ENCODE results near the gene EIF4A2.
A peak's percentile ranks its signal among the peaks of the same experiment; 100 is the strongest.

EIF4A2 gene

GRCh38 chr3:186783058-186783730 is at the start of gene EIF4A2:
EIF4A2 (plus strand) TSS chr3:186783577; CDS start chr3:186783611, 34 bp downstream.
- in situ Hi-C loops (cut with HindIII; ENCODE audit: low pct_ligation_motif_present, low sequenced_read_pairs), result no loop called here
- no peak for TF ChIP-seq CTCF (IDR thresholded peaks at IDR 0.05; ENCODE audit: low read depth, low read length, missing control alignments)
- DNase-seq, result peak; percentile 78
- Histone ChIP-seq H3K27ac (peak within 1 kb of the TSS; percentile 100), H3K27me3 (replicated peaks) (no peaks in the 10 kb centered on the region), H3K4me3 (ENCODE audit: low read depth, low read length) (peak within 1 kb of the TSS; percentile 75), H3K36me3 (replicated peaks) (peaks cover 46% of the 10 kb centered on the region)

- Histone ChIP-seq H3K27ac (no peak overlapping the region), H3K36me3 (replicated peaks) (no peaks in the 10 kb centered on the region), H3K4me3 (ENCODE audit: low read depth, low read length) (no peak overlapping the region), H3K27me3 (replicated peaks) (no peaks in the 10 kb centered on the region)
- DNase-seq, result no peak
- no peak for TF ChIP-seq CTCF (IDR thresholded peaks at IDR 0.05; ENCODE audit: low read depth, low read length, missing control alignments)
- in situ Hi-C loops (cut with HindIII; ENCODE audit: low pct_ligation_motif_present, low sequenced_read_pairs), result no loop called here
Measured at GRCh38 chr3:186742618-186743380, 40.6 kb upstream of the EIF4A2 start.

GRCh38 chr3:186743666-186744065 is 39.7 kb upstream of the EIF4A2 start:
- no peak for DNase-seq
- H3K4me3 ChIP-seq (ENCODE audit: low read depth, low read length), result no peak overlapping the region
- TF ChIP-seq CTCF (IDR thresholded peaks at IDR 0.05; ENCODE audit: low read depth, low read length, missing control alignments), result no peak
- H3K27ac ChIP-seq, result no peak overlapping the region
- H3K36me3 ChIP-seq (replicated peaks), result no peaks in the 10 kb centered on the region
- in situ Hi-C loops (cut with HindIII; ENCODE audit: low pct_ligation_motif_present, low sequenced_read_pairs), result no loop called here
- H3K27me3 ChIP-seq (replicated peaks), result no peaks in the 10 kb centered on the region

- in situ Hi-C loops (cut with HindIII; ENCODE audit: low pct_ligation_motif_present, low sequenced_read_pairs), result no loop called here
- H3K27me3 ChIP-seq (replicated peaks), result no peaks in the 10 kb centered on the region
- TF ChIP-seq CTCF (IDR thresholded peaks at IDR 0.05; ENCODE audit: low read depth, low read length, missing control alignments), result no peak
- DNase-seq, result peak; percentile 64
- H3K27ac ChIP-seq, result no peak overlapping the region
- no peak overlapping the region for H3K4me3 ChIP-seq (ENCODE audit: low read depth, low read length)
- H3K36me3 ChIP-seq (replicated peaks), result no peaks in the 10 kb centered on the region
Measured at GRCh38 chr3:186746008-186746407, 37.4 kb upstream of the EIF4A2 start.

- no peaks in the 10 kb centered on the region for H3K36me3 ChIP-seq (replicated peaks)
- no peaks in the 10 kb centered on the region for H3K27me3 ChIP-seq (replicated peaks)
- DNase-seq, result no peak
- no peak overlapping the region for H3K27ac ChIP-seq
- TF ChIP-seq CTCF (IDR thresholded peaks at IDR 0.05; ENCODE audit: low read depth, low read length, missing control alignments), result no peak
- no peak overlapping the region for H3K4me3 ChIP-seq (ENCODE audit: low read depth, low read length)
- in situ Hi-C loops (cut with HindIII; ENCODE audit: low pct_ligation_motif_present, low sequenced_read_pairs), result no loop called here
Measured at GRCh38 chr3:186750316-186750715, 33.1 kb upstream of the EIF4A2 start.

Data from brain microvascular endothelial cell (primary cell).